Measurements from ENCODE around the gene CTF1. TPM values are rescaled to one million over a fixed set of nuclear protein-coding genes. Genes with fewer than 3 reads are reported as not detected.
A peak's percentile ranks its signal among the peaks of the same experiment; 100 is the strongest.

The CTF1 gene
- total RNA-seq, 4 donors from 2014 or later: 2.2 to 5.9 (median 3.1) TPM

- peaks cover 0 to 43% (median 15%) of the 10 kb centered on the region in 4 donors for H3K4me1 ChIP-seq
- peak; percentile 10 to 48 for TF ChIP-seq EP300 (IDR thresholded peaks at IDR 0.05)
- TF ChIP-seq CTCF (IDR thresholded peaks at IDR 0.05): no peak
- peak overlapping the region; percentile 56 to 98 (median 78) for H3K4me3 ChIP-seq
- H3K9me3 ChIP-seq: no peaks in the 10 kb centered on the region
- H3K27ac ChIP-seq: peak overlapping the region; percentile 89 to 97 (median 95)
- no peaks in the 10 kb centered on the region for H3K27me3 ChIP-seq
- 12% methylated on average over 40 to 43 of the region's 44 CpGs for WGBS, 2 donors
- H3K36me3 ChIP-seq: peaks cover 0 to 37% (median 0%) of the 10 kb centered on the region in 3 donors
- DNase-seq (ENCODE audit: low spot score in 2 of 2): peak; percentile 91 to 98
Measured at GRCh38 chr16:30947859-30948666, 51.6 kb downstream of the CTF1 start.

- Histone ChIP-seq H3K4me3 (peak within 1 kb of the TSS; percentile 56 to 98 (median 78)), H3K36me3 (peaks cover 0 to 30% (median 0%) of the 10 kb centered on the region in 3 donors), H3K27ac (peak within 1 kb of the TSS; percentile 89 to 97 (median 95)), H3K9me3 (no peaks in the 10 kb centered on the region), H3K27me3 (no peaks in the 10 kb centered on the region), H3K4me1 (peaks cover 0 to 52% (median 23%) of the 10 kb centered on the region in 4 donors)
- 0% methylated on average over 35 to 44 of the region's 70 CpGs for WGBS, 2 donors
- TF ChIP-seq EP300 (IDR thresholded peaks at IDR 0.05) (peak in 1 of 2 donors; percentile 85), POLR2A (IDR thresholded peaks at IDR 0.05) (peak; percentile 60 to 83), CTCF (IDR thresholded peaks at IDR 0.05) (peak in 1 of 5 experiments; percentile 28)
- peak; percentile 61 to 67 for DNase-seq (ENCODE audit: low spot score in 2 of 2)
Measured at GRCh38 chr16:30948667-30949649, 52.5 kb downstream of the CTF1 start, which contains the start of gene ORAI3. ORAI3 (plus strand) TSS chr16:30949068; CDS start chr16:30949290, 222 bp downstream.

- WGBS, 2 donors: 8% methylated on average over 21 of the region's 21 CpGs
- DNase-seq (ENCODE audit: low spot score in 2 of 2): peak; percentile 87 to 88
- Histone ChIP-seq H3K9me3 (no peaks in the 10 kb centered on the region), H3K27ac (peak overlapping the region; percentile 89 to 97 (median 95)), H3K36me3 (peaks cover 0 to 23% (median 0%) of the 10 kb centered on the region in 3 donors), H3K4me1 (peaks cover 0 to 54% (median 26%) of the 10 kb centered on the region in 4 donors), H3K4me3 (peak overlapping the region; percentile 56 to 98 (median 78)), H3K27me3 (no peaks in the 10 kb centered on the region)
- TF ChIP-seq CTCF (IDR thresholded peaks at IDR 0.05) (no peak), POLR2A (IDR thresholded peaks at IDR 0.05) (peak; percentile 75 to 77), EP300 (IDR thresholded peaks at IDR 0.05) (peak in 1 of 2 donors; percentile 90)
Measured at GRCh38 chr16:30949650-30950515, 53.5 kb downstream of the CTF1 start.

- H3K4me1 ChIP-seq: peaks cover 0 to 54% (median 26%) of the 10 kb centered on the region in 4 donors
- H3K4me3 ChIP-seq: peak overlapping the region in 2 of 4 donors; percentile 17 to 78
- H3K9me3 ChIP-seq: no peaks in the 10 kb centered on the region
- H3K27ac ChIP-seq: peak overlapping the region; percentile 89 to 97 (median 95)
- no peak for TF ChIP-seq POLR2A (IDR thresholded peaks at IDR 0.05)
- TF ChIP-seq CTCF (IDR thresholded peaks at IDR 0.05): no peak
- TF ChIP-seq EP300 (IDR thresholded peaks at IDR 0.05): no peak
- peaks cover 0 to 16% (median 0%) of the 10 kb centered on the region in 3 donors for H3K36me3 ChIP-seq
- H3K27me3 ChIP-seq: no peaks in the 10 kb centered on the region
- DNase-seq (ENCODE audit: low spot score in 2 of 2): no peak
- 69 to 71% methylated on average over 6 to 7 of the region's 8 CpGs for WGBS, 2 donors
Measured at GRCh38 chr16:30950516-30951065, 54.2 kb downstream of the CTF1 start.

Data from tibial nerve (tissue), 4 donors.